ENCODE results near the gene ADORA2B. TPM values are rescaled to one million over a fixed set of nuclear protein-coding genes. Genes with fewer than 3 reads are reported as not detected.

Gene ADORA2B
- polyA plus RNA-seq, 1 of the 3 experiments (the other 2 are of a cell fraction), result 12.6 TPM

GRCh38 chr17:15958484-15958854 is 13.5 kb downstream of the ADORA2B start:
- no peaks in the 10 kb centered on the region for H4K20me1 ChIP-seq (ENCODE audit: insufficient read depth)
- 92% methylated on average over 4 of the region's 4 CpGs for WGBS (ENCODE audit: low lambda C conversion rate)
- no peak overlapping the region for H3K4me3 ChIP-seq (ENCODE audit: low read depth in 2 of 2, low read length in 1 of 2)
- TF ChIP-seq USF1 (IDR thresholded peaks at IDR 0.05; ENCODE audit: borderline replicate concordance, low read depth) (no peak), ZBTB33 (IDR thresholded peaks at IDR 0.05; ENCODE audit: borderline replicate concordance, low read depth) (no peak), FOXJ3 (CRISPR knock-in tag; IDR thresholded peaks at IDR 0.05) (no peak), CHD2 (IDR thresholded peaks at IDR 0.05; ENCODE audit: low read length, partially characterized antibody) (no peak), MEF2A (IDR thresholded peaks at IDR 0.05; ENCODE audit: borderline replicate concordance, low read depth) (no peak), GABPA (IDR thresholded peaks at IDR 0.05; ENCODE audit: low read depth) (no peak), EZH2phosphoT487 (IDR thresholded peaks at IDR 0.05; ENCODE audit: borderline replicate concordance, low read depth) (no peak), NRF1 (IDR thresholded peaks at IDR 0.05; ENCODE audit: low read depth, low read length) (no peak), NFIC (IDR thresholded peaks at IDR 0.05; ENCODE audit: borderline replicate concordance) (no peak), RXRA (IDR thresholded peaks at IDR 0.05; ENCODE audit: borderline replicate concordance, low read depth) (no peak), EP300 (IDR thresholded peaks at IDR 0.05; ENCODE audit: borderline replicate concordance in 1 of 2, low read depth in 1 of 2, low read length in 1 of 2) (no peak), JUND (IDR thresholded peaks at IDR 0.05) (no peak), SIN3A (IDR thresholded peaks at IDR 0.05; ENCODE audit: borderline replicate concordance, low read depth, low read length) (no peak), MAX (IDR thresholded peaks at IDR 0.05; ENCODE audit: low read depth) (no peak), IRF3 (IDR thresholded peaks at IDR 0.05; ENCODE audit: low read depth, low read length) (no peak), POLR2AphosphoS5 (IDR thresholded peaks at IDR 0.05; ENCODE audit: low read depth, low read length) (no peak), SMC3 (IDR thresholded peaks at IDR 0.05; ENCODE audit: low read depth, low read length) (no peak), CTCF (IDR thresholded peaks at IDR 0.05) (no peak), RCOR1 (IDR thresholded peaks at IDR 0.05; ENCODE audit: low read length) (no peak), MXI1 (IDR thresholded peaks at IDR 0.05; ENCODE audit: low read depth, low read length) (no peak)
- no peaks in the 10 kb centered on the region for H3K27me3 ChIP-seq (ENCODE audit: insufficient read depth)
- peak overlapping the region; percentile 25 to 94; a peak in 2 of 4 replicates for H3K27ac ChIP-seq (ENCODE audit: low read depth in 2 of 2, low read length in 1 of 2)
- DNase-seq, result no peak
- peak overlapping the region; percentile 69 for H3K9ac ChIP-seq
- peak overlapping the region; percentile 43 for H3K4me2 ChIP-seq
- no peaks in the 10 kb centered on the region for H3K9me3 ChIP-seq
- H3K4me1 ChIP-seq (ENCODE audit: control insufficient read depth in 1 of 2, insufficient read depth in 2 of 2, low read depth in 1 of 2, low read length in 1 of 2), result peaks cover under 1 to 23% of the 10 kb centered on the region in 2 experiments; a peak in 2 of 4 replicates
- H3K36me3 ChIP-seq (replicated peaks in 1 of 2; ENCODE audit: control insufficient read depth in 1 of 2, insufficient read depth in 2 of 2, low read length in 1 of 2), result no peaks in the 10 kb centered on the region
- no peaks in the 10 kb centered on the region for H3K9me2 ChIP-seq
- CTCF ChIA-PET, result interaction anchor here (1.0 to 2.0 kb wide), 4 partner anchors 13 to 455 kb away, joined by 3 to 14 read pairs (median 4); partner anchors contain the start of gene ADORA2B
- H3K79me2 ChIP-seq (ENCODE audit: insufficient read depth), result no peaks in the 10 kb centered on the region
- H3F3A ChIP-seq (replicated peaks; ENCODE audit: insufficient read depth), result peaks cover 40% of the 10 kb centered on the region
- peak overlapping the region; percentile 12; the same call in 1 of the 2 replicates for H2AFZ ChIP-seq (ENCODE audit: low read depth)
- POLR2A ChIA-PET, result no interaction called here
